ENCODE data around the gene HS3ST3A1.

DNA sequence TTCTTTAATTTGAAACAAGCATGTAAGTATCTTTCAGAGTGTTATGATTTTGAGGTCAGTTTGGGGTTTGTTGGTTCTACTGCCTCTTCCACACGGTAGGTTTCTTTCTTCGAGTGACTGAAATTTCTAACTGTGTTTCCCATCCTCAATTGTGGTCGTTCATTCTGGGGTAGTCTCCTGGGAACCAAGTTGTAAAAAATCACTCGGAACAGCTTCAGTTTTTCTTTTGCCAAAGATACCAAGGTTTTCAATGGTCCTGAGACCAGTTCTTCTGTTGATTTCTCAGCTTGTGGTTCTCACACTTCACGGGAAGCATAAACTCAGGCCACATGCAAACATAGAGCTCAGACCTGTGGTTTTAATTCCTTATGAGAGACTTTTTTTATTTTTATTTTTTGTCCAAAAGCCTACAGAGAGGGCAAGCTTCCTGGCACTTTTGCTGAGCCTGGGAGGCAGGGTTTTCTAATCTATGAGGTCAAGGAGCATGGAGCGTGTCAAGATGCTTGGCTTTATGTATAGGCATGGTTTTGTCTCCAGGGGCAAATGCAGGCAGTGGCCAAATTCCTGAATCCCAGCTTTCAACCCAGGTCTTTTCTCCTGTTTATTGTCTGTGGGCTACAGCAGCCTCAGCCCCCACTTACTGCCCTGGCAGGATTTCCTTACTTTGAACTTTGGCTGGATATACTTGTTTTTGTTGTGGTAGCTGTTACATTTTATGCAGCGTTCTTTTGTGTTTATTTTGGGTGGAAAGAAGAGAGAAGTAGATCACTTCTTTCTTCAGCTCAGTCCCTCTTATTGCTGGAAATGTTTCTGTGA is 32.9 kb downstream of the HS3ST3A1 start:
- TF ChIP-seq CTCF (IDR thresholded peaks at IDR 0.05) (no peak), POLR2A (IDR thresholded peaks at IDR 0.05) (no peak), EP300 (IDR thresholded peaks at IDR 0.05) (no peak)

Data from tibial nerve (tissue), 4 donors.